HG03064 (cell line): Measurements from ENCODE around the gene CGN.

ENCODE experiments used
- ATAC-seq: cut with Tn5 transposase; IDR thresholded peaks from one replicate; pipeline ENCODE4 v1.9.1; 2021; ENCODE audit warnings: low read depth; ENCODE audit not compliant: unreplicated experiment

The CGN gene, protein sequence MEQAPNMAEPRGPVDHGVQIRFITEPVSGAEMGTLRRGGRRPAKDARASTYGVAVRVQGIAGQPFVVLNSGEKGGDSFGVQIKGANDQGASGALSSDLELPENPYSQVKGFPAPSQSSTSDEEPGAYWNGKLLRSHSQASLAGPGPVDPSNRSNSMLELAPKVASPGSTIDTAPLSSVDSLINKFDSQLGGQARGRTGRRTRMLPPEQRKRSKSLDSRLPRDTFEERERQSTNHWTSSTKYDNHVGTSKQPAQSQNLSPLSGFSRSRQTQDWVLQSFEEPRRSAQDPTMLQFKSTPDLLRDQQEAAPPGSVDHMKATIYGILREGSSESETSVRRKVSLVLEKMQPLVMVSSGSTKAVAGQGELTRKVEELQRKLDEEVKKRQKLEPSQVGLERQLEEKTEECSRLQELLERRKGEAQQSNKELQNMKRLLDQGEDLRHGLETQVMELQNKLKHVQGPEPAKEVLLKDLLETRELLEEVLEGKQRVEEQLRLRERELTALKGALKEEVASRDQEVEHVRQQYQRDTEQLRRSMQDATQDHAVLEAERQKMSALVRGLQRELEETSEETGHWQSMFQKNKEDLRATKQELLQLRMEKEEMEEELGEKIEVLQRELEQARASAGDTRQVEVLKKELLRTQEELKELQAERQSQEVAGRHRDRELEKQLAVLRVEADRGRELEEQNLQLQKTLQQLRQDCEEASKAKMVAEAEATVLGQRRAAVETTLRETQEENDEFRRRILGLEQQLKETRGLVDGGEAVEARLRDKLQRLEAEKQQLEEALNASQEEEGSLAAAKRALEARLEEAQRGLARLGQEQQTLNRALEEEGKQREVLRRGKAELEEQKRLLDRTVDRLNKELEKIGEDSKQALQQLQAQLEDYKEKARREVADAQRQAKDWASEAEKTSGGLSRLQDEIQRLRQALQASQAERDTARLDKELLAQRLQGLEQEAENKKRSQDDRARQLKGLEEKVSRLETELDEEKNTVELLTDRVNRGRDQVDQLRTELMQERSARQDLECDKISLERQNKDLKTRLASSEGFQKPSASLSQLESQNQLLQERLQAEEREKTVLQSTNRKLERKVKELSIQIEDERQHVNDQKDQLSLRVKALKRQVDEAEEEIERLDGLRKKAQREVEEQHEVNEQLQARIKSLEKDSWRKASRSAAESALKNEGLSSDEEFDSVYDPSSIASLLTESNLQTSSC

DNA sequence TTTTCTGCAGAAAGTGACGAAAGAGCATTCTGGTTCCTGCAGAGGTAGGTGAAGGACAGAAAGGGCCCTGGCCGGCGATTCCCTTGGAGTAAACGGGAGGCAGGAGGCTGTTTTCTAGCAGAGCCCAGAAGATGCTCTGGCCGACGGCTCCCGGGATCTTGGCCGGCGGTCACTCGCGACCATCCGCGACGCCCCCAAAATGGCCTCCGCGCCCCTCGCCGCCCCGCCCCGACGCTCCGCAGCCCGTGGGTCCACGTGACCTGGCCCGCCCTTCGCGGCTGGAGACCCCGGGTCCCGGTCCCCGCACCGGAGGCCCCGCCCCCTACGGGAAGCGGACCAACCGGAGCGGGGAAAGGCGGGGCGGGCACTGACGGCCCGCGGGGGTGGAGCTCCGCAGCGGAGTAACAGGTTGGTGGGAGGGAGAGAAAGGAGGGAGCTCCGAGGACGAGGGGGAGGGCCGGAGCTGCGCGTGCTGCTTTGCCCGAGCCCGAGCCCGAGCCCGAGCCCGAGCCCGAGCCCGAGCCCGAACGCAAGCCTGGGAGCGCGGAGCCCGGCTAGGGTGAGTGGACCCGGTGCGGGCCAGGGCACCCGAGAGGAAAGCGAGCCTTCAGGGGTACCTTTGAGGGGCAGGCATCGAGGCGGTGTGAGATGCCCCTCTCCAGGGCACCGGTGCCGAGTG is at the start of gene CGN:
Gene CGN, plus strand, starts transcription at position 431 of the 679 bp plus-strand sequence. CDS start 7,133 bp downstream, outside the sequence.
- peak; percentile 65 for ATAC-seq

DNA sequence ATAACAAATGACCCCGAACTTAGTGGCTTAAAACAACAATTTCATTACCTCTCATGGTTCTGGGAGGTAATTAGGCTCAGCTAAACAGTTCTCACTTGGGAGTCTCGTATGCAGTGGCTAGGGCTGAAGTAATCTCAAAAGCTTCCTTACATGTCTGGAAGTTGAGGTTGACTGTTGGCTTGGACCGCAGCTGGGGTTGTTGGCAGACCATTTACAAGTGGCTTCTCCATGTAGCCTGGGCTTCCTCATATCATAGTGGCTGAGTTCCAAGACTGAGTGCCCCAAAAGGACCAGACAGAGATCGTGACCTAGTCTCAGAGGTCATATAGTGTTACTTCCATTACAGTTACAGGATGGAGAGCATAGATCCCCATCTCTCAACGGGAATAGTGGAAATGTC is 49.5 kb upstream of the CGN start:
- ATAC-seq: no peak

DNA sequence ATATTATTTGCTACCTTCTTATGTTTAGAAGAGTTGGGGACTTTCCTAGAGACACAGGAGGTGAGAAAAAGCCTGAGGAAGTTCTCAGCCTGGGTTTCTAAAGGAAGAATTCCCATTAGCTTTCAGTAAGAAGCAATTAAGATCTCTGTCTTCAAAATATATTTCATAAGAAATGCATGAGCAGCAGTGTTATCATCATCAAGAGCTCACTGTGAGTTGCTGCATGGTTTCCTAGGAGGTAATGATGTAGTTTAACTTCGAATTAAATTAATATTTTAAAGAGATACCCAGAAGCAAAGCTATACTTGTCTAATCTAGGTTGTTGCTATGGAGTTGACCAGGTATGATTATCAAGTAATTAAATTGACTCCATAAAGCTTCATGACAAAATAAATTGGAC is 46.2 kb upstream of the CGN start:
- ATAC-seq: no peak

DNA sequence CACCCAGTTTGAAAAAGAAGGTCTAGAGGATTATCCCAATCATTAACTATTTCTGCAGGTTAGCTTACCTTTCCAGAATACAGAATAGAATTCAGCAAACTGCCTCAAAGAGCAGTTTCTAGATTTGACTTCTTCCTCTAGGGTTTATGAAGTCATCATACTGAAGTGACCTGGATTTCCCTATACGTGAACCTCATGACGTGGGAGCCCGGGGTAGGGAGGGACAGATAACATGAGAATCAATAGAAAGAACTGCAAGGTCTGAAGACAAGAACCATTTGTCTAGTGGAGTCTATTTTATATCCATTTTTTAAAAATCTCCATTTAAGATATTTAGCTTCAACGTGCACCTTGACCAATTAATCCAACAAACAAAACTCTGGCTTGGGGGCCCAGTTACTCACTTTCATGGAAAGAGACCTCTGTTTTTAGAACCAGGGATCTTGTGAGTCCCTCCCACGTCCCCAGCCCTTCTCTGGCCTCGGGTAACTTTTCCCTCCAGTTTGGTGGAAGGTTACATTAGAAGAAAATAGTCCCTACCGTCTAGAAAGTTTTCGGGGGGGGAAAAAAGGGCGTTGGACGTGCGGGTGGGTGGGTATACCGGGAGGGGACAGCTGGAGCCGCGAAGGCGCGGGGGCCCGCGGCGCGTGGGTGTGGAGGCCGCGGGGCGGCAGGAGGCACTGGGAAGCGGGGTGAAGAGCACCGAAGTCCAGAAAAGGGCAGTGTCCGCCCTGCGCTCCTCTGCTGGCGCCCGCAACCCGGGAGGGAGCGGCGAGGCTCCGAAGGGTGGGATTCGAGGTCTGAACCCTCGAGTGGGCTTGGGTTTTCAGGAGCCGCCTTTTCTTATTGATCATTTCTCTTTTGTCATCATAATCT is 38.1 kb upstream of the CGN start:
- no peak for ATAC-seq

DNA sequence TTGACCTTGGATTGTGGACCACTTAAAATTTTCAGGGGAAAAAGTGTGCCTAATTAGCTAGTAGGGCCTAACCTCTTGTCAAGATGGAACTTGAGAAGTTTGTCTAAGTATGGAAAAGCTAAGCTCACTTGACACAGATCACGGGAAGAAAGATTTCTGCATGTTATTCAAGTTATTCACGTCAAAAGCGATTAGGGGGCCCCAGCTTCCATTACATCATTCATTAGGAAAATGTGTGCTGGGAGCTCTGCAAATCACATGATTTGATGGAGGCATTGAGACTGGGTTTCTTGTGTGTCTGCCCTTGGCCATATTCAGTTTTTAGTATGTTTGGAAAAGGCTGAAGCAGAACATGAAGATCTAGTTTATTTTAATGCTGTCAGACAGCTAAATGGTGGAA is 36.4 kb upstream of the CGN start:
- no peak for ATAC-seq

DNA sequence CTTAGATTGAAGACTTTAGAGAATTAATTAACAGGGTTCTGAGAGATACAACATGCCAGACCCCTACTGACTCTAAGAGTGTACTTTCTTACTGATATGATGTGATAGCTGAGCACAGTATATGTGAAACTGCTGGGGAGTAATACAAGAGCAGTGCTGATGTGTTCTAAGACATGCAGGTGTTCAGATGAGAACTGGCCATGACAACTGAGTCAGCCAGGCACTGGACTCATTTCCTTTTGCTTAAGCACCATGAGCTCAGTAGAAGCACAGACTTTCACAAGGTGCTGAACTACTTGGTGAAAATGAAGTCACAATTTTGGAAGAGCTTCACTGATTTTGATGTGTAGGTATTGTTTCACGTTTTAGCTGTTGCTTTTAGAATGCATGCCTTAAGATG is 36.0 kb upstream of the CGN start:
- ATAC-seq: peak; percentile 69

DNA sequence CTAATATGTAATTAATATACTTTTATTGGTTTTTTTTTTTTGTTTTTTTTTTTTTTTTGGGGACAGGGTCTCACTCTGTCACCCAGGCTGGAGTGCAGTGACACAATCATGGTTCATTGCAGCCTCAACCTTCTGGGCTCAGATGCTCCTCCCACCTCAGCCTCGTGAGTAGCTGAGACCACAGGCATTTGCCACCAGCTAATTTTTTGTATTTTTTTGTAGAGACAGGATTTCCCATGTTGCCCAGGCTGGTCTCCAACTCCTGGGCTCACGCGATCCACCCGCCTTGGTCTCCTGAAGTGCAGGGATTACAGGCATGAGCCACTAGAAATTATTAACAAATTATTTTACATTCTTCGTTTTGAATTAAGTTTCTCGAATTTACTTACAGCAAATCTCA is 35.1 kb upstream of the CGN start:
- no peak for ATAC-seq

DNA sequence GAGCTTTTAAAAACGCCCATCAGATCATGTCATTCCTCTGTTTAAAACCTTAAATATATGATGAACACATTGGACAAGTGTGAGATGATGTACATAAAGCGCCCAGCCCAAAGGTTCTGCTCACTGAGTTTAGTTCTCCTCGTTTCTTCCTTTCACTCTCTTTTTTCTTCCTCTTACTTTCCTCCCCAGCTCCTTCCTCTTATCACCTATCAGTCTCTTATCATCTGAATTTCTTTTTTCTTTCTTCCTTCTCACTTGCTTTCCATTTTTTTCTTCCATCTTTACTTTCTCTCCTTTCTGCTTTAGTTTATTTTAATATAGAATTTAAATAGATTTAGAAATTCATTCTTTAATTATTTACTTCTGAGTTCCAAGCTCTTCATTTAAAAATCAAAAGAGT is 34.1 kb upstream of the CGN start:
- ATAC-seq: no peak

DNA sequence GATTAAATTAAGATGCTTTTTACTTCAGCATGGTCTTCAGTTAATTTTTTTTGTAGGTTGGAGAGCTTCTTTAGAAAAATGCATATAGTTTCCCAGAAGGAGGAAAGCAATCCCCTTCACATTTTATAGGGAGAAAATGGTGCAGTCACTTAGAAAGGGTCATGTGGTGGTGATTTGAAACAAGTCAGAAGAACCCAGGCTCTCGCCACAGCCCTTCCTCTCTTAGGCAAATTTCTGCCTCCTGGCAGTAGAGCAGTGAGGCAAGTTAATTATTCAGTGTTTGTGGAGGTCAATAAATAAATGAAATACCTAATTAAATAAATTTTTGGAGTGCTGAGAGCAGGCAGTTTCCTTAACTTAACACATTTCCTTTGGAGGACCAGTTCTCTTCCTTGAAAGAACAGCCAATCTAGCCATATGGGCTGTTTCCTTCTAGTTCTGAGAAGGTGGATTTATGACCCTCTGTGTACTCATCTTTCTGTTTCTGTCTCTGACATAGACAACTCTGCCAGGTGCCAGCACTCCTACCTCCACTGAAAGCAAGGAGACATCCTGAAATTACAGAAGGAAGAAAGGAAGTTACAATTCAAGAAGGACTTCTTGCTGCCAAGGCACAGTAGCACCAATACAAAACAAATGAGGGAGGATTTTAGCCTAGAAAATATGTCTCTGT is 32.9 kb upstream of the CGN start:
- no peak for ATAC-seq

DNA sequence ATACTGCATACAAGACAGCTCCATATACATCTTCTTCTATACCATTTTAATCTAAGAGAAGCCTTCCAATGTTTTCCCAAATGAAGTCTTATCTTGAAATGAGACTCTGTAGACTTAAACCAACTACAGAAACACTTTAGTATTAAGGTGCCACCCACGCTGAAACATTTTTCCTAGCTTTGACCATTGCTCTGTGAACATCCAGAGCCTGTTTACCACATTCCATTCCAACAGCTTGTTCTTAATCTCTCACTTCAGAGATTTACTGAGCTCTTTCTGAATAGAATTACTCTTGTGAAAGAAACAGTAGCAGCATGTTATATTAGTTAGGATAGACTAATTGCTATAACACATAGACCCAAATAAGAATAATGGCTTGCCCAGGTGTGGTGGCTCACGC is 32.3 kb upstream of the CGN start:
- no peak for ATAC-seq

DNA sequence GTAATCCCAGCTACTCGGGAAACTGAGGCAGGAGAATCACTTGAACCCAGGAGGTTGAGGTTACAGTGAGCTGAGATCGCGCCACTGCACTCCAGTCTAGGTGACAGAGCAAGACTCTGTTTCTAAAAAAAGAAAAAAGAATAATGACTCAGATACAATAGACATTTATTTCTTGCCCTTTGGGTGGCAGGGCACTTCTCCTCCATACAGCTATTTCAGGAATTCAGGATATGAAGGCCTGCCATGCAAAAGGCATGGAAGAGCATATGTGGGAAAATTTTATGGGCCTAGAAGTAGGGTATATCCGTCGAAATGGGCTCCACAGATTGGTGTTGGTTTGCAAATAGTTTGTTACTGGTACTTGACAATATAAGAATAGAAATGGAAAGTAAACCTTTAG is 31.7 kb upstream of the CGN start:
- no peak for ATAC-seq

DNA sequence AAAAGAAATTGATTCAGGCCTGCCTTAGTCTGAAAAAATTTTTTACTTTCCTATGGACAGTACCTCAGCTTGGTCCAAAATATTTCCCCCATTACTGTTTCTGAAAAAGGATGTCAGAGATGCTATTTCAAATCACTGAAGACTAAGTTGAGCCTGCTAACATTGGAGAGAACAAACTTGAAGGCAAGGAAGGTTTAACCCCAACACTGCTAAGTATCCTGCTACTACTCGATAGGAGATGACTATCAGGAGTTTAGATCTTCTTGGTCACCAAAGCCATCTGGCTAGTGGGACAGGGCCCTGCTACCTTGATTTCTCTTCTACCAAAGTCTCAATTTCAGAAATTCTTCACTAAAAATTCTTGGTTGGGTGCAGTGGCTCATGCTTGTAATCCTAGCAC is 29.2 kb upstream of the CGN start:
- no peak for ATAC-seq

DNA sequence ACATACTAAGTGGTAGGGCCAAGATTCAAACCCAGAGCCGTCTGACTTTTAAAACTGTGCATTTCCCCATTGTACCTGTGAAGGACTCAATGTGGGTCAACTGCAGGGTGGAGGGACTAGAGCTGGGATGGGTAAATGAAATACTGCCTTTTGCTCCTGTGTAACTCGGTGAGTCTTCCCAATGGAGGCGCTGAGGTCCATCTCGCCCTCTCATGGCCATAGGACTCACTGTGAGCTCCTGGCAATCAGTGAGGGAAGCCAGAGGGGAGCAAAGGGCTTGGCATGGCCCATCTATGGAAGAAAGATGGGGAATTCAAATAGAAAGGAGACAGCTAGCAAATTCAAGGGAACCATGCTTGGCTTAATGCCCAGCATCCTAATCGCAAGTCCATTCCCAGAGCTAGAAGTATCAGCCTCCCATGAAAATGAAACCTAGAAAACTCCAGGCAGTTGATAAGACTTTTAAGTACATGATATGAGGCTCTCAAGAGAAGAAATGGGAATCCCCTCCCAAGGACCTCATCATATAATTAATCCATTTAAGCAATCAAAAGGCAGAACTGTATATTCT is 25.4 kb upstream of the CGN start:
- no peak for ATAC-seq

DNA sequence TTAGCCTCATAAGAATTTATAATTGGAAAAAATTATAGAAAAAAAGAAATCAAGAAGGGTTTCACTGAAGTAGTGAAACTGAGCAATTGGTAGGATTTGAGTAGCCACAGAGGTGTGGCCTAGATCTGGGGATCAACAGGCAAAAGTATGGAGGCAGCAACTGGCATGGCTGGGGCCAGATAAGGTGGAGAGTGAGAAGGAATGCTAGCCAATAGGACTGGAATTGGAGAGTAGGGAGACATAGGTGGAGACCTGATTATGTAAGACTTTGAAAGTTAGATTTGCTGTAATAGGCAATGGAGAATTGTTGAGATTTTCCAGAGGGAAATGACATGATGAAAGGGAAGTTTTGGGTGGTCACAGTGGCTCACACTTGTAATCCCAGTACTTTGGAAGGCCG is 24.6 kb upstream of the CGN start:
- no peak for ATAC-seq

DNA sequence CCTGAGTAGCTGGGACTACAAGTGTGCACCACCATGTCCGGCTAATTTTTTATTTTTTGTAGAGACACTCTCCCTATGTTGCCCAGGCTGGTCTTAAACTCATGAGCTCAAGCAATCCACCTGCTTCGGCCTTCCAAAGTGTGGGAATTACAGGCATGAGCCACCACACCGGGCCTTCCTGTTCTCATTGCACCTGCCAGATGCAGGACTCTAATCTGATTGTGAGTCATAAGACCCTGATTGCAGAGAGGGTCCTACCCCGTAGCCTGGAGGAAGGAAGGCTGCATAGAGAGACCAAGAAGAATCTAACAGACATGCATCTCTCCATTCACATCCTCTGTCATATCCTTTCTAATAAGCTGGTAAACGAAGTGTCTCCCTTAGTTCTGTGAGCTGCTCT is 19.5 kb upstream of the CGN start:
- ATAC-seq: no peak

DNA sequence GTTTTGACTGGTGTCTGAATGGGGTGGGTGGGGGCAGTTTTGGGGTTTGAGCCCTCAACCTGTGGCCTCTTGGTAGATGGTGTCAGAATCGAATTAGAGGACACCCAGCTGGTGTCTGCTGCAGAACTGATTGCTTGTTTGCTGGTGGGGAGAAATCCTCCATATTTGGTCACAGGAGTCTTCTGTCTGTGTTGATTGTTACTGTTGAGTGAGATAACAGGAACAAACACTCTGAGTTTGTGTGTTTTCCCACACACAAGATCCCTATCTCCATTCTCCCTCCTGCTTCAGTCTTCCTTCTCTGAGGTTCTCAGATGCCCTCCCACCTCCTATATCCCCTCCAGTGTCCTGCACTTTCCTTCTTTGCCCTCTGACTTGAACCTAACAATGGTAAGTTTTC is 19.1 kb upstream of the CGN start:
- no peak for ATAC-seq

DNA sequence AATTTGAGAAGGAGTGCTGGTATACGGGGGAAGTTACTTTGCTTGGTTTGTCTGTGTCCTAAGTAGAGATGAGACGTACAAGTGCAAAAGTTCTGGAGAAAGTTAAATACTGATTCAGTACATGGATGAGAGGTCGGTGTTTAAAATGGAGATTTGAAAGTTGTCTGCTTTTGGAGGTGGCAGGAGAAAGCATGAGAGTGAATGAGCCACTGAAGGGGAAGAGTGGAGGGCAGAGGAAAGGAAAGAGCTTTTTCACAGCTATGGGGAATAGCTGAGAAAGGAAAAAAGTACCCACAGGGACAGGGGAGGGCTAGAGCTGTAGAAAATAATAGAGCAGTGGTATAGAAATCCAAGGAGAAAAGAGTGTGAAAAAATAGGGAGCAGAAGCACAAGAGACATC is 18.1 kb upstream of the CGN start:
- no peak for ATAC-seq

DNA sequence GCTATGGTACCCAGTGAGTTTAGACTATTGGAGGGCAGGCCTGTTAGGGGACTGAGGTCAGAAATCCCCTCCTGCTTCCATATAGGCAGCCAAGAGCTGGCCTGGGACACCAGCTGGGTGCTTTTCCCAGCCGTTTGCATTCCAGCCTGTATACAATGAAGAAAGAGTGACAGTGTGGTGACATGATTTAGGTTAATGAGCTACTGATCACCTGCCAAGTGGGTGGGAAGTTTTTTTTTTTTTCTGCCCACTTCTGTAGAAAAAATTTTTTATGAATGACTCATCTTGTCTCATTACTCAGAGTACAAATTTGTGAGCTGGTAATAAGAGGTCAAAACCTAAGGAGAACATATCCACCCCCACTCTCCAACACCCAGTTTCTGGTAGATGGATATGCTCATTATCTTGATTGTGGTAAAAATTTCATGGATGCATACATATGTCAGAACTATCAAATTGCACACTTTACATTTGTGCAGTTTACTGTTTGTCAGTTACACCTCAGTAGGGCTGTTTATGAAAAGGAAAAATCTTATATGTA is 16.4 kb upstream of the CGN start:
- ATAC-seq: no peak

DNA sequence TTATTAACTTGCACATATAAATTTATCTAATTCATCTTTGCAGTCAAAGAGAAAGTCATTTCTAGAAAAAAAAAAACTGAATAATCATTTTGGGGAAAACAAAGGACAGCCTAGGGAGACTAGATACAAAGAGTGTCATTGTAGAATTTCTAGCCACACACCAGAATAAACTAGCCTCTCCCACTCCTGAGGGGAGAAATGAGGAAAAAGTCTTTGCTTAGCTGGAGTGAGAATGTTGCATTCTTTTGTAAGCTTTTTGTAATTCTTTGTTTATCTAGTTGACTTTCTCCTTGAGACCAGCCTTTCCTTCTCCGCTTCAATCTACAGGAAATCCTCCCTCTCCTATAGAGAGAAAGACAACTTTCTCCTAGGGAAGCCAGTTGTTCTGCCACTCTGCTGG is 15.9 kb upstream of the CGN start:
- ATAC-seq: no peak
